Muscle layer of duodenum (tissue), 2 donors: ENCODE results near the gene TMEM150B.

Source experiments
- H3K27ac ChIP-seq: one replicate; pipeline ENCODE4 v1.7.0; 2013; ENCODE audit warnings: mild to moderate bottlenecking, low read length
- H3K27me3 ChIP-seq: one replicate; pipeline ENCODE4 v1.7.0; 2013; ENCODE audit warnings: low read depth, mild to moderate bottlenecking, control low read depth, low read length
- H3K36me3 ChIP-seq, 2 donors: one replicate each; pipeline ENCODE4 v1.7.0; 2013; ENCODE audit warnings: low read length in 2 of 2, control low read depth in 1 of 2, mild to moderate bottlenecking in 1 of 2; ENCODE audit not compliant: insufficient read depth in 2 of 2, control insufficient read depth in 1 of 2
- H3K4me1 ChIP-seq, 2 donors: one replicate each; pipeline ENCODE4 v1.7.0; 2013; ENCODE audit warnings: low read length in 2 of 2, mild to moderate bottlenecking in 2 of 2, control low read depth in 1 of 2, moderate library complexity in 1 of 2; ENCODE audit not compliant: insufficient read depth in 2 of 2, control insufficient read depth in 1 of 2
- H3K4me3 ChIP-seq, 2 donors: one replicate each; pipeline ENCODE4 v1.7.0; 2013; ENCODE audit warnings: low read length in 2 of 2, low read depth in 1 of 2, mild to moderate bottlenecking in 1 of 2
- H3K9me3 ChIP-seq, 2 donors: one replicate each; pipeline ENCODE4 v1.7.0; 2013; ENCODE audit warnings: low read length in 2 of 2, control low read depth in 1 of 2, mild to moderate bottlenecking in 1 of 2; ENCODE audit not compliant: control insufficient read depth in 1 of 2
- donor health status: healthy.

TMEM150B gene

DNA sequence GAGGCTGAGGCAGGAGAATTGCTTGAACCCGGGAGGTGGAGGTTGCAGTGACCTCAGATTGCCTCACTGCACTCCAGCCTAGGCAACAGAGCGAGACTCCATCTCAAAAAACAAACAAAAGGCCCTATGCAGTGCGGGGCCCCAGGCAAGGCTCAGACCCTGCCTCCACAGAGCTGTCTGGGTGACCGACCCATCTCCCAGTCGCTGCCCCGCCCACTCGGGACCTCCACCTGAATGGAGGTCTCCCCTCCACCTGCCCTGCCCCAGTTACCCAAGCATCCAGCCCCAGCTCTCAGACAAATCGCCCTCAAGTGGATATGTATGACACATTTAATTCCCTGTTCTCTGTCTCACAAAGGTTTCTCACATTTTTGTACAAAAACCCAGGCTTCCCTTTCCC lies 40.1 kb upstream of the TMEM150B start:
- no peak overlapping the region for H3K4me3 ChIP-seq
- no peaks in the 10 kb centered on the region for H3K9me3 ChIP-seq
- peaks cover 18% of the 10 kb centered on the region for H3K27me3 ChIP-seq
- no peaks in the 10 kb centered on the region for H3K36me3 ChIP-seq
- no peak overlapping the region for H3K27ac ChIP-seq
- peaks cover 0 to 15% of the 10 kb centered on the region in 2 donors for H3K4me1 ChIP-seq

- H3K4me3 ChIP-seq: no peak within 1 kb of the TSS
- H3K9me3 ChIP-seq: no peaks in the 10 kb centered on the region
- no peaks in the 10 kb centered on the region for H3K36me3 ChIP-seq
- peaks cover 3% of the 10 kb centered on the region for H3K27me3 ChIP-seq
- H3K27ac ChIP-seq: no peak within 1 kb of the TSS
- no peaks in the 10 kb centered on the region for H3K4me1 ChIP-seq
Observed at GRCh38 chr19:55362990-55363716, 38.0 kb upstream of the TMEM150B start, which contains the start of gene GARIN5B. TSS of gene GARIN5B (minus strand) at chr19:55363260. CDS start at chr19:55363066, 194 bp downstream.

DNA sequence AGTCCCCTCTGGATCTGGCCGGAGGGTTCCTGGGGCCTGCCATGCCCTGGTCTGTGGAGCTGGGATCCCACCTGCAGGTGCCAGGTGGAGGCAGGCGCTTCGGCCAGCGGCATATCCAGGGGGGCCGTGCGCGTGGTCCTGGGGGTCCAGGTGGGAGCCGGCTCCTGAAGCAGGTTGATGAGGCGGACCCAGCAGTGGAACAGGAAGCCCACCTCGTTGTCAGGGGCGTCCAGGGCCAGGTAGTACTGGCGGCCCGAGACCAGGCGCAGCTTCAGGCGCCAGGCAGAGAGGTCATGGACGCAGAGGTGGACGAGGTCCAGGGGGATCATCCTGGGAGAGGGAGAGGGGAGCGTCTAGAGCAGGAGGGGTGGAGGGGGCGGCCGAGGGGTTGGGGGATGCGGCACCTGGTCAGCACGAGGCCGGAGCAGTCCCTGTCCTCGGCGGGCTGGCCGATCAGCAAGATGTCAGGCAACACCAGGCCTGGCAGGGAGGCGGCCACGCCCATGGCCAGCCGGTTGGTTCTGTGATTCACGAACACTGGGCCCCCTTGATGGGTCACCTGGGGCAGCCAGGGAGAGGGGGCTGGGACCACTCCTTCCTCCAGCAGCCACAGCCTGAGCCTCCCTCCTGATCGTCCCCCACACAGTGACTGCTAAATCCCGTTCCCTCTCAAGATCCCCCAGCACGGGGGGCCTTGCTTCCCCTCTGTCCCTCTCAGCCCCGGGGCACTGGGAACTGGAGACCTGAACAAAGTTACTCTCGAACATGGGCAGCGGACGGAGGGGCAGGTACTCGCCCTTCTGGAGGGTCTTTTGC lies 37.2 kb upstream of the TMEM150B start:
- Histone ChIP-seq H3K4me3 (no peak overlapping the region), H3K4me1 (no peaks in the 10 kb centered on the region), H3K27me3 (peaks cover 3% of the 10 kb centered on the region), H3K36me3 (no peaks in the 10 kb centered on the region), H3K9me3 (no peaks in the 10 kb centered on the region), H3K27ac (no peak overlapping the region)

DNA sequence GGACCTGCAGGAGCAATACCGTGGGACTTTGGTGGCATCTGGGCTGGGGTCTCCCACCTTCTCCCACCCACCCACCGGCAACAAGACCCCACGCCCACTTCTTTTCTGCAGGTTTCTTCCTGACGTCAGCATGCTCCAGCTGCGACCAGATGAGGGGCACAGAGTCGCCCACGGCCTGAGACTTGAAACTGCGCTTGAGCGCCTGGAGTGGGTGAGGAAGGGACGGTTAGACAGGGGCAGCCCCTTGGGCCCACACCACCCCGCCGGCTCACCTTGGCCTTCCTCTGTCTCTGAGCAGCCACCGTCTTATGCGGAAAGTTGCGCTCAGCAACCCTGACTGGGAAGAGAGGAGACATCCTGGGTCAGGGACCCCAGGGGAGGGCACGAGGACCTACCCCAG lies 35.8 kb upstream of the TMEM150B start:
- Histone ChIP-seq H3K36me3 (no peaks in the 10 kb centered on the region), H3K27ac (no peak overlapping the region), H3K4me1 (no peaks in the 10 kb centered on the region), H3K27me3 (peaks cover 3% of the 10 kb centered on the region), H3K4me3 (no peak overlapping the region), H3K9me3 (no peaks in the 10 kb centered on the region)

DNA sequence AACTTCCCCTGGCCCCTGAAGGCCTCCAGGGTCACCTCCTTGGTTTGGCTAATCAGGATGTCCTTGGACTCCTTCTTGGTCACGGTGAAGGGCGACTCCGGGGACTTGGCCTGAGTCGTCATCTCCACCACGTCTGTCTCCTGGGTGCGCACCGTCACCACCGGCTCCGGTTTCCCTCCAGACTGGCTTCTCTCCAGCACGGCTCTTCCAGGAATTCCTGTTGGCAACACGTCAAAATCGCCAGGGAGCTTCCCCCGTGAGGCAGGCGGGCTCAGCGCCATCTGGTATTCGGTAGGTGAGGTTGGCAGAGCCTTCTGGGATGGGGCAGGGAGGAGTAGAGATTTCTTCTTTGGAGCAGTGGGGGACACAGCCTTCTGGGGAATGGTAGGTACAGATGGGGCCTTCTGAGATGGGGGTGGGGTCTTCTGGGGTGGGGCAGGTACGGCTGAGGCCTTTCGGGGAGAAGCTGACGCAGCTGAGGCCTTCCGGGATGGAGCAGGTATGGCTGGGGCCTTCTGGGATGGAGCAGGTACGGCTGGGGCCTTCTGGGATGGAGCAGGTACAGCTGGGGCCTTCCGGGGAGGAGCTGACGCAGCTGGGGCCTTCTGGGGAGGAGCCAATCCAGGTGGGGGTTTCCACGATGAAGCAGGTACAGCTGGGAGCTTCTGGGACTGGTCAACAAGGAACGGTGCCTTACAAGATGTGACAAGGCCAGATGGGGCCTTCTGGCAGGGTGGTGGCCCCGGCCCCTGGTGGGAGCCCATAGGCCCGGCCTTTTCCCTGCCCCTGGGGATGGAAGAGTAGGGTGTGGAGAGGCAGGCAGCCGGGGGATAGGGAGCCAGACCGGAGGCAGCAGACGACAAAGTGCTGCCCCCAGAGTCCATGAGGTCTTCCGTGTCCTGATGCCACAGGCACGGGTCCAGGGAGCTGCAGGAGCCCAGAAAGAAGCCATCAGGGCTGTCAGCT lies 34.1 kb upstream of the TMEM150B start:
- Histone ChIP-seq H3K4me3 (no peak overlapping the region), H3K27me3 (no peaks in the 10 kb centered on the region), H3K4me1 (peaks cover 0 to 6% of the 10 kb centered on the region in 2 donors), H3K36me3 (no peaks in the 10 kb centered on the region), H3K27ac (no peak overlapping the region), H3K9me3 (no peaks in the 10 kb centered on the region)

GRCh38 chr19:55358493-55358892 lies 33.4 kb upstream of the TMEM150B start:
- no peaks in the 10 kb centered on the region for H3K9me3 ChIP-seq
- no peak overlapping the region for H3K4me3 ChIP-seq
- no peaks in the 10 kb centered on the region for H3K36me3 ChIP-seq
- H3K4me1 ChIP-seq: peaks cover 0 to 11% of the 10 kb centered on the region in 2 donors
- H3K27ac ChIP-seq: no peak overlapping the region
- peaks cover 3% of the 10 kb centered on the region for H3K27me3 ChIP-seq

GRCh38 chr19:55355213-55355821 lies 30.2 kb upstream of the TMEM150B start:
- Histone ChIP-seq H3K27ac (no peak overlapping the region), H3K27me3 (peaks cover 28% of the 10 kb centered on the region), H3K9me3 (no peaks in the 10 kb centered on the region), H3K36me3 (no peaks in the 10 kb centered on the region), H3K4me3 (no peak overlapping the region), H3K4me1 (peaks cover 0 to 15% of the 10 kb centered on the region in 2 donors)

GRCh38 chr19:55354698-55355212 lies 29.6 kb upstream of the TMEM150B start, which contains the start of gene COX6B2:
TSS of gene COX6B2 (minus strand) at chr19:55354719. CDS start at chr19:55354521, 198 bp downstream.
- no peaks in the 10 kb centered on the region for H3K9me3 ChIP-seq
- H3K4me3 ChIP-seq: peak within 1 kb of the TSS; percentile 37 to 50
- peaks cover 28% of the 10 kb centered on the region for H3K27me3 ChIP-seq

GRCh38 chr19:55353803-55354697 lies 28.9 kb upstream of the TMEM150B start:
- Histone ChIP-seq H3K27ac (no peak overlapping the region), H3K4me1 (peaks cover 0 to 15% of the 10 kb centered on the region in 2 donors), H3K9me3 (no peaks in the 10 kb centered on the region), H3K4me3 (peak overlapping the region; percentile 37 to 50), H3K36me3 (no peaks in the 10 kb centered on the region), H3K27me3 (peaks cover 28% of the 10 kb centered on the region)

More at GRCh38 chr19:55354698-55355212, 29.6 kb upstream of the TMEM150B start, which contains the start of gene COX6B2:
- Histone ChIP-seq H3K4me1 (peaks cover 0 to 15% of the 10 kb centered on the region in 2 donors), H3K27ac (no peak within 1 kb of the TSS), H3K36me3 (no peaks in the 10 kb centered on the region)
